Aorta (tissue), 5 donors: Measurements from ENCODE around the gene FAM20A. TPM values are rescaled to one million over a fixed set of nuclear protein-coding genes. Genes with fewer than 3 reads are reported as not detected.

ENCODE experiments used
- ATAC-seq: fragments of 200-7000 bp; cut with Tn5 transposase; one replicate; pipeline ENCODE4 v1.9.1; 2022; ENCODE audit warnings: moderate library complexity; ENCODE audit not compliant: low FRiP score
- DNase-seq, 2 donors: peaks; one replicate each; pipeline ENCODE4 v3.0.0-alpha.2; 2020
- H3K27ac ChIP-seq, 2 donors: one replicate each; pipeline ENCODE4 v1.5.1; 2013; ENCODE audit warnings: low read length in 2 of 2, mild to moderate bottlenecking in 2 of 2, moderate library complexity in 2 of 2, control low read depth in 1 of 2, inconsistent platforms in 1 of 2, low read depth in 1 of 2
- H3K27me3 ChIP-seq, 2 donors: one replicate each; pipeline ENCODE4 v1.6.1; 2013; ENCODE audit warnings: control low read depth in 1 of 2, low read length in 1 of 2, mild to moderate bottlenecking in 1 of 2, moderate library complexity in 1 of 2; ENCODE audit not compliant: insufficient read depth in 2 of 2, control insufficient read depth in 1 of 2
- H3K36me3 ChIP-seq, 2 donors: one replicate each; pipeline ENCODE4 v1.6.1; 2013; ENCODE audit warnings: control low read depth in 1 of 2, low read length in 1 of 2, mild to moderate bottlenecking in 1 of 2; ENCODE audit not compliant: insufficient read depth in 2 of 2, control insufficient read depth in 1 of 2
- H3K4me1 ChIP-seq, 2 donors: one replicate each; pipeline ENCODE4 v1.6.1; 2013; ENCODE audit warnings: low read length in 2 of 2, control low read depth in 1 of 2, mild to moderate bottlenecking in 1 of 2, moderate library complexity in 1 of 2; ENCODE audit not compliant: insufficient read depth in 2 of 2, control insufficient read depth in 1 of 2
- H3K4me3 ChIP-seq, 2 donors: one replicate each; pipeline ENCODE4 v1.5.1; 2013; ENCODE audit warnings: low read length in 2 of 2, control low read depth in 1 of 2, mild to moderate bottlenecking in 1 of 2
- H3K9me3 ChIP-seq: one replicate; pipeline ENCODE4 v1.6.1; 2013; ENCODE audit warnings: mild to moderate bottlenecking, low read length; ENCODE audit not compliant: control insufficient read depth
- WGBS, 2 donors: extraction: QIAGEN DNeasy Blood & Tissue Kit; methylation state at CpG; one replicate each; pipeline ENCODE4 v1.1.7; 2013; 5-methylcytosine and 5-hydroxymethylcytosine counted together
- intact Hi-C, 2 donors: fragments of 100-400 bp; cut with DNase I; formaldehyde crosslinking; loops; one replicate each; pipeline versions ENCODE4 v1.14.2 to v1.15.0; 2022
- polyA plus RNA-seq, 2 donors: library from polyadenylated mRNA; stranded (reverse); fragments of 200-250 nt; gene quantifications; one replicate each; pipeline ENCODE4 v1.2.3, GENCODE V29; 2013
- total RNA-seq, 2 donors: library from RNA; stranded (reverse); fragmentation: NEBNext Ultra II Directional; extraction: Animal tissue kit (Norgen Biotek cat#: 25700); gene quantifications; one replicate each; pipeline ENCODE4 v1.2.1, GENCODE V29; 2021
- donor health status: healthy with polysubstance abuse.
- donor health status: Bipolar disorder and iron deficiency.
- donor health status: DM: no; HTN: no; CAD: no.
- donor health status: DM: no; HTN: no; CAD: no.
- donor health status: DM: yes; HTN: yes; CAD: no.

The FAM20A gene
- total and polyA plus RNA-seq, 4 donors: 0.69 to 71.6 (median 11.2) TPM

DNA sequence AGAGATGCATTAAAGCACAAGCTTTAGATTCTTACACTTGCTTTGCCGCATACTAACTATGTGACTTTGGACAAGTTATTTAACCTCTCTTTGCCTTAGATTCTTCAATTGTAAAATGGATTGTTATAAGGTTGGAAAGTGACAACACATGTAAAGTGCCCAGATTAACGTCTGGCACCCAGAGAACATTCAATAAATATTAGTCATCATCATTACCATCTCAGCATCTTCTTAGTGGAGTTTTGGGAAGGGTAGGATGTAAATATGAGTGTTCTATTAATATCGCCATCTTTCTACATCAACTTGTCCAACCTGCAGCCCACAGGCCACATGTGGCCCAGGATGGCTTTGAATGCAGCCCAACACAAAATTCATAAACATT, 27.4 kb upstream of the FAM20A start:
- DNase-seq (no peak), ATAC-seq (no peak)
- Histone ChIP-seq H3K9me3 (no peaks in the 10 kb centered on the region), H3K27me3 (no peaks in the 10 kb centered on the region), H3K27ac (no peak overlapping the region), H3K4me1 (no peaks in the 10 kb centered on the region), H3K4me3 (no peak overlapping the region), H3K36me3 (no peaks in the 10 kb centered on the region)
- intact Hi-C loops: no loop called here
- 75 to 78% methylated on average over 3 of the region's 3 CpGs for WGBS, 2 donors

DNA sequence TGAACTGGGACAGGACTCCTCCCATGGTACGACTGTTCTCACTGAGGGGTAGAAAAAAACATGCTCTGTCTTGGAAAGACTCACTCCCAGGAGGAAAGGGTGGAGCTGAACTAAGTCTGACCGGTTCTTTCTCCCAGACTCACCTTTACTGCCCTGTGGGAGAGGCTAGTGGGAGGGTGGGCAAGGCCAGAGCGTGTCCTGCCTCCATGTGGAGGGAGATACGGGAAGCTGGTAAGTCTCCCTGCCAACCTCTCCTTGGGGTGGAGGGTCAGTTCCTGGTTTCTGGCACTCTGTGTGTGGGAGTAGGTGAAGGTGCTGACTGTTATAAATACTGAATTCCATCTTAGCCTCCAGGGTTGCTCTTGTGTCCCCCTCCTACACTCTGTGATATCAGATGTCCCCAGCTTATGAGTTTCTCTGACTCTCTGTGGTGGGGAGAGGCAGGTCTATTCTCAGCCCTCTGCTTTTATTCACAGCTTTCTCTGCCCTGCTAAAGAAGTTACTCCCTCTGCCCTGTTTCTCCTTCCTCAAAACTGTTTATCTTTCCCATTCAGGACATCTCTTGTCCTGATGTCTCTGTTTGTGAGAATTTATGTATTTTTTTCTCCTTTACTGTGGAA, 26.9 kb upstream of the FAM20A start:
- no peaks in the 10 kb centered on the region for H3K4me1 ChIP-seq
- no peaks in the 10 kb centered on the region for H3K27me3 ChIP-seq
- intact Hi-C loops: no loop called here
- no peak overlapping the region for H3K27ac ChIP-seq
- ATAC-seq (no peak), DNase-seq (no peak)
- WGBS, 2 donors: 58 to 65% methylated on average over 4 of the region's 4 CpGs
- H3K9me3 ChIP-seq: no peaks in the 10 kb centered on the region
- H3K36me3 ChIP-seq: no peaks in the 10 kb centered on the region
- no peak overlapping the region for H3K4me3 ChIP-seq

DNA sequence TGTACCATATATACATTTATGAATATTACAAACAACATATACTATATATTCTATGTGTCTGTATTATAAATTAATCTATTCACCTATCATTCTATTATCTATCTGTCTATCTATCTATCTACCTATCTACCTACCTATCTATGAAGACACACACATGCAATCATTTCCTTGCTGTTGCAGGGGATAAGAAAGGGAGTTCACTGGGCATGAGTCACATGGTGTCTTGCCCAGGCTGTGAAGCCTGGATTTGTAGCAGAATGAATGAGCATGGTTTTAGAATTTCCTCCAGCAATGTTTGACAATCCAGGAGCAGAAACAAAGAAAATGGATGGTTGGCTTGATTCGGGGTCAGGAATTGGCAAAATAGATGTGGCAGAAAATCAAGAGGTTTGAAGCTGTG, 23.2 kb upstream of the FAM20A start:
- no peak overlapping the region for H3K4me3 ChIP-seq
- no peak for DNase-seq
- ATAC-seq: no peak
- intact Hi-C loops: no loop called here
- peaks cover 0 to 3% of the 10 kb centered on the region in 2 donors for H3K4me1 ChIP-seq
- H3K9me3 ChIP-seq: no peaks in the 10 kb centered on the region
- H3K27ac ChIP-seq: no peak overlapping the region
- WGBS, 2 donors: 13 to 21% methylated on average over 1 of the region's 1 CpG
- no peaks in the 10 kb centered on the region for H3K36me3 ChIP-seq
- H3K27me3 ChIP-seq: no peaks in the 10 kb centered on the region

DNA sequence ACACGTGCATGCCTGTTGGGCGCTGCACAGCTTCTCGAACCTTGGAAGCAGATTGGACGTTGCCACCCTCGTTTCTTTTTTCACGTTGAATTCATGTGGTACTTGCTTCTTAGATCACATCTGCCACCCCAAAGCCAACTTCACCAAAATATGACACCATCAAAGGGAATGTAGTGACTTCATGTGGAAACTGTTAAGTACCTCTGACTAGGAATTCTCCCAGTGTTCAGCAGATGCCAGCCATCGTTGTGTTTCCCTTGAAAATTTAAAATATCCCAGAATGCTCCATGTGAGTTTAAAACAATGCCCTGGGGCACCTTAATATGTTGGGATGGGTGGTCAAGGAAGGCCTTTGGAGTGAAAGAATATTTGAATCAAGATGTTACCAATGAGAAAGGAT, 22.6 kb upstream of the FAM20A start:
- WGBS, 2 donors: 70 to 71% methylated on average over 7 of the region's 7 CpGs
- Histone ChIP-seq H3K9me3 (no peaks in the 10 kb centered on the region), H3K4me1 (peaks cover 0 to 3% of the 10 kb centered on the region in 2 donors), H3K4me3 (no peak overlapping the region), H3K36me3 (no peaks in the 10 kb centered on the region), H3K27me3 (no peaks in the 10 kb centered on the region), H3K27ac (no peak overlapping the region)
- no peak for DNase-seq
- ATAC-seq: no peak
- intact Hi-C loops: no loop called here

DNA sequence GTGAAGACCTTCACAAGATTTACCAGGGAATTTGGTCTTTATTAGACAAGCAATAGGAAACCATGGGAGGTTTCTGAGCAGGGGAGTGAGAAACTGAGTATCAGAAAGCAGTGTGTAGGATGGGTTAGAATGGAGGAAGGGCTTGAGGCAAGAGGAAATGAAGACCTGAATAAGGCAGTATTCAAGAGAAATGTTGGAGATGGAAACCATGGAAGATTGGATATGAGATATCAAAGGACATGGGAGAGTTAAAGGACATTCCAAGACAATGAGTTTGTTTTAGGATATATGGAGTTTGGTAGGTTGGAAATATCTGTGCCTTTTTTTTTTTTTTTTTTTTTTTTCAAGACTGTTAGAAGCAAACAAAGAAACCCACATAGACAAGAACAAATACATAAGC, 21.3 kb upstream of the FAM20A start:
- Histone ChIP-seq H3K9me3 (no peaks in the 10 kb centered on the region), H3K36me3 (no peaks in the 10 kb centered on the region), H3K4me3 (no peak overlapping the region), H3K27me3 (no peaks in the 10 kb centered on the region), H3K27ac (no peak overlapping the region), H3K4me1 (peaks cover 0 to 3% of the 10 kb centered on the region in 2 donors)
- intact Hi-C loops: no loop called here
- no peak for DNase-seq
- ATAC-seq: no peak

DNA sequence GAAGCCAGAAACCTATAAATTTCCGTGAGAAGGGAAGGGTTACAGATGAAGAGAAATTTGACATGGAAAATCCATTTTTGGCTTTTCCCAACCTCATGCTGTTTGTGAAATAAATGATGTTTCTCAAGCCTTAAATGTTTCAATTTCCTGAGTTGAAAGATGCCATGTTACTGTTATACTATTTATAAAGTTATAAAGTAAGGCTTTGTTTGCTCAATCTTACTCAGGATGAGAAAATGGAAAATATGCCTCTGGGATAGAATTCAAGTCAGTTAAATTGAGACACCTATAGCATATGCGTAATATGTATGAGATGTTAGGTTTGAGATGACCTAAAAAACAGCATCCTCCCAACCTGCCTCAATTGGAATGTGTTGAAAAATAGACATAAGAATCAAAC, 19.9 kb upstream of the FAM20A start:
- ATAC-seq: no peak
- Histone ChIP-seq H3K9me3 (no peaks in the 10 kb centered on the region), H3K4me3 (no peak overlapping the region), H3K27ac (no peak overlapping the region), H3K36me3 (no peaks in the 10 kb centered on the region), H3K27me3 (no peaks in the 10 kb centered on the region), H3K4me1 (peaks cover 0 to 3% of the 10 kb centered on the region in 2 donors)
- no peak for DNase-seq
- intact Hi-C loops: no loop called here
- 27 to 31% methylated on average over 2 of the region's 2 CpGs for WGBS, 2 donors

DNA sequence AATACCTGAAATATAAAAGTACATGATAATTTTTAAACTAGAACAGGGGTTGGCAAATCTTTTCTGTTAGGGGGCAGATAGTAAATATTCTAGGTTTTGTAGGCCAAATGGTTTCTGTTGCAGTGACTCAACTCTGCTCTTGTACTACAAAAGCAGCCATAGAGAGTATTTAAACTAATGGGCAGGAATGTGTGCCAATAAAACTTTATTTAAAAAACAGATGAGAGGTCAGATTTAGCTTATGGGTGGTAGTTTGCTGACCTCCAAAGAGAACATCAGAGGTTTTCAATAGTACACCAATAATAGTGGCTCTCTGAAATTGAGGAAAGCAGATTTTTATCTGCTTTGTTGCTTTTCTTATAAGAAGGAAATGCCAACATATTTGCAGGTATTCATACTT, 15.2 kb upstream of the FAM20A start:
- Histone ChIP-seq H3K9me3 (no peaks in the 10 kb centered on the region), H3K4me1 (peaks cover 0 to 2% of the 10 kb centered on the region in 2 donors), H3K4me3 (no peak overlapping the region), H3K27ac (no peak overlapping the region), H3K27me3 (no peaks in the 10 kb centered on the region), H3K36me3 (no peaks in the 10 kb centered on the region)
- no peak for ATAC-seq
- DNase-seq: no peak
- intact Hi-C loops: no loop called here

DNA sequence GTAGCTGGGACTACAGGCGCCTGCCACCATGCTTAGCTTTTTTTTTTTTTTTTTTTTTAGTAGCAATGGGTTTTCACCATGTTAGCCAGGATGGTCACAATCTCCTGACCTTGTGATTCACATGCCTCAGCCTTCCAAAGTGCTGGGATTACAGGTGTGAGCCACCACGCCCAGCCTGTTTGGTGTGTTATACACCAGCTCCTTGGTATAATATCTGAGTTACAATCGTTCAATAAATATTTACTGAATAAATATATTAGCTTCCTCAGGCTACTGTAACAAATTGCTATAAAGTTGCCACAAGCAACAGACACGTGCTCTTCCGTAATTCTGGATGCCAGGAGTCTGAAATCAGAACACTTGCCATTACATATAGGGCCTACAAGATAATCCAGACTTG, 13.6 kb upstream of the FAM20A start:
- Histone ChIP-seq H3K27me3 (no peaks in the 10 kb centered on the region), H3K27ac (no peak overlapping the region), H3K9me3 (peaks cover 2% of the 10 kb centered on the region), H3K4me3 (no peak overlapping the region), H3K4me1 (no peaks in the 10 kb centered on the region), H3K36me3 (no peaks in the 10 kb centered on the region)
- DNase-seq (no peak), ATAC-seq (no peak)
- WGBS, 2 donors: 87 to 89% methylated on average over 5 of the region's 5 CpGs
- intact Hi-C loops: no loop called here

DNA sequence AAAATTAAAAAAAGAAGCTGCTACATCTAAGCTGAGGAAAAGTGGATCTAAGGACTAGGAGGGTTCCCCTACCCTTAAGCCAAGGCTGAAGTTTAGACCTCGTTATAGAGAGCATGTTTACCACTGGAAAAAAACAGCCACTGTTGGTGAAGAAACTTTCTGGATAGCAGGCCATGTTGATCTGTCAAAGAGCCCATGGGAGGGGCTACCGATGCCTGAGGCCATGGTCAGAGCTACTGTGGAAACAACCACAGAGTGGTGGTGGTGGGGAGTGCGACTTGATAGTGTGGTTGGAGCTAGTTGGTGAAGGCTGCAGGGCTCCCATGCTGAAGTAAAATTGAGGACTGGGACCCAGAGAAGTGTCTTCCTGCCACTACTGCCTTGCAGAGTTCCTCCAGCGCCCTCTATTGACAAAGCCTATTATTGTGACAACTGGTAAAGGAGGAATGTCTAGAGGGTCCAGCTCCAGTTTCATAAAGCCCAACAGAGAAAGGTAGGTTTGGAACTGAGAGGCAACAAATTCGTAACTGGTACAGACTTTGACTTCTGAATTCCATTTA, 12.7 kb upstream of the FAM20A start:
- H3K9me3 ChIP-seq: peaks cover 2% of the 10 kb centered on the region
- 55 to 56% methylated on average over 5 of the region's 5 CpGs for WGBS, 2 donors
- intact Hi-C loops: no loop called here
- no peak overlapping the region for H3K27ac ChIP-seq
- ATAC-seq (no peak), DNase-seq (no peak)
- no peaks in the 10 kb centered on the region for H3K36me3 ChIP-seq
- no peaks in the 10 kb centered on the region for H3K4me1 ChIP-seq
- no peaks in the 10 kb centered on the region for H3K27me3 ChIP-seq
- no peak overlapping the region for H3K4me3 ChIP-seq
